ENCODE results near the gene ZCCHC14. TPM values are rescaled to one million over a fixed set of nuclear protein-coding genes. Genes with fewer than 3 reads are reported as not detected.

ZCCHC14 gene
- total RNA-seq, 1 experiment from 2014 or later = 37.8 TPM

- TF ChIP-seq SP1 (IDR thresholded peaks at IDR 0.05; ENCODE audit: low read depth) = peak; percentile 51
- TF ChIP-seq, protein P1, sequence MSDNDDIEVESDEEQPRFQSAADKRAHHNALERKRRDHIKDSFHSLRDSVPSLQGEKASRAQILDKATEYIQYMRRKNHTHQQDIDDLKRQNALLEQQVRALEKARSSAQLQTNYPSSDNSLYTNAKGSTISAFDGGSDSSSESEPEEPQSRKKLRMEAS (IDR thresholded peaks at IDR 0.05) = peak; percentile 43; the same call in 1 of the 2 replicates
- TF ChIP-seq, protein P2, sequence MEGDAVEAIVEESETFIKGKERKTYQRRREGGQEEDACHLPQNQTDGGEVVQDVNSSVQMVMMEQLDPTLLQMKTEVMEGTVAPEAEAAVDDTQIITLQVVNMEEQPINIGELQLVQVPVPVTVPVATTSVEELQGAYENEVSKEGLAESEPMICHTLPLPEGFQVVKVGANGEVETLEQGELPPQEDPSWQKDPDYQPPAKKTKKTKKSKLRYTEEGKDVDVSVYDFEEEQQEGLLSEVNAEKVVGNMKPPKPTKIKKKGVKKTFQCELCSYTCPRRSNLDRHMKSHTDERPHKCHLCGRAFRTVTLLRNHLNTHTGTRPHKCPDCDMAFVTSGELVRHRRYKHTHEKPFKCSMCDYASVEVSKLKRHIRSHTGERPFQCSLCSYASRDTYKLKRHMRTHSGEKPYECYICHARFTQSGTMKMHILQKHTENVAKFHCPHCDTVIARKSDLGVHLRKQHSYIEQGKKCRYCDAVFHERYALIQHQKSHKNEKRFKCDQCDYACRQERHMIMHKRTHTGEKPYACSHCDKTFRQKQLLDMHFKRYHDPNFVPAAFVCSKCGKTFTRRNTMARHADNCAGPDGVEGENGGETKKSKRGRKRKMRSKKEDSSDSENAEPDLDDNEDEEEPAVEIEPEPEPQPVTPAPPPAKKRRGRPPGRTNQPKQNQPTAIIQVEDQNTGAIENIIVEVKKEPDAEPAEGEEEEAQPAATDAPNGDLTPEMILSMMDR (IDR thresholded peaks at IDR 0.05 in 2 of 3, conservative IDR thresholded peaks at IDR 0.05 in 1 of 3; ENCODE audit: borderline replicate concordance in 1 of 3, insufficient read depth in 1 of 3, low read depth in 2 of 3, low read length in 2 of 3) = peak; percentile 73 to 82 (median 79); a peak in 5 of 6 replicates
- peak; percentile 84 for TF ChIP-seq YY1 (IDR thresholded peaks at IDR 0.05; ENCODE audit: extremely low read depth, insufficient replicate concordance, low read depth, low read length)
- no peak for TF ChIP-seq EZH2phosphoT487 (IDR thresholded peaks at IDR 0.05; ENCODE audit: borderline replicate concordance)
- no peak for TF ChIP-seq EGR1 (IDR thresholded peaks at IDR 0.05; ENCODE audit: low read depth)
- TF ChIP-seq TCF7L2 (IDR thresholded peaks at IDR 0.05; ENCODE audit: borderline replicate concordance, extremely low read depth, insufficient read depth, insufficient read length) = peak; percentile 88
- TF ChIP-seq RAD21 (IDR thresholded peaks at IDR 0.05; ENCODE audit: low read depth) = peak; percentile 73
- Histone ChIP-seq H3K4me3 (replicated peaks in 1 of 2; ENCODE audit: low read depth in 1 of 2, low read length in 2 of 2) (peak overlapping the region; percentile 35 to 44), H4K20me1 (ENCODE audit: insufficient read depth) (peaks cover 43% of the 10 kb centered on the region; the same call in 1 of the 2 replicates), H3K79me2 (ENCODE audit: insufficient read depth, low read length) (peaks cover 10% of the 10 kb centered on the region), H3K36me3 (ENCODE audit: control insufficient read depth in 1 of 2, insufficient read depth in 2 of 2, low read length in 2 of 2) (peaks cover 0 to 10% of the 10 kb centered on the region in 2 experiments; a peak in 2 of 4 replicates), H3K4me2 (ENCODE audit: low read length) (peak overlapping the region; percentile 83), H3K9me2 (ENCODE audit: insufficient read depth) (no peaks in the 10 kb centered on the region), H3K4me1 (ENCODE audit: control insufficient read depth in 1 of 2, insufficient read depth in 2 of 2, low read length in 2 of 2) (peaks cover 48 to 61% of the 10 kb centered on the region in 2 experiments), H3K9ac (ENCODE audit: low read length) (peak overlapping the region; percentile 19; the same call in 1 of the 2 replicates), H3K27me3 (ENCODE audit: insufficient read depth, low read length) (no peaks in the 10 kb centered on the region), H2AFZ (ENCODE audit: low read depth, low read length, poor library complexity, severe bottlenecking) (no peak overlapping the region), H3K27ac (ENCODE audit: low read depth, low read length) (no peak overlapping the region), H3K9me3 (ENCODE audit: control insufficient read depth in 1 of 2, insufficient read depth in 1 of 2, low read depth in 1 of 2, low read length in 2 of 2) (no peaks in the 10 kb centered on the region)
- ATAC-seq (peak; percentile 90), DNase-seq (ENCODE audit: low read depth, low spot score) (peak; percentile 98)
- BruUV-seq (replicated peaks) = no TSS peak
- intact Hi-C loops (cut with micrococcal nuclease) = loop anchor here (1.0 to 2.0 kb wide), 3 partner anchors 31 to 173 kb away; partner anchors contain the start of gene ZCCHC14
- POLR2A ChIA-PET = interaction anchor here (0.6 kb wide), 1 partner anchor 86 kb away, joined by 4 read pairs; no protein-coding TSS in a partner anchor
- RAD21 ChIA-PET (ENCODE audit: low non-redundant PET in 1 of 2, low total read pairs in 2 of 2, uncharacterized antibody in 2 of 2, unreplicated experiment in 2 of 2) = interaction anchor here (0.6 to 1.0 kb wide), 6 partner anchors 39 to 175 kb away, joined by 3 to 4 read pairs (median 3); no protein-coding TSS in a partner anchor
- CTCF ChIA-PET = interaction anchor here (0.6 to 2.5 kb wide), 15 partner anchors 9 to 174 kb away, joined by 3 to 22 read pairs (median 3); no protein-coding TSS in a partner anchor
These were observed 31.3 kb downstream of the ZCCHC14 start for GRCh38 chr16:87461466-87461991.

Data from HCT116 (cell line).